HG02970 (cell line): ENCODE measurements around the gene SETMAR.
"Not testable (repeated sequence)": the region's sequence is repeated elsewhere in the genome, so short reads cannot be mapped to it uniquely, and the experiment has no call there.

Experiments used
- ATAC-seq: cut with Tn5 transposase; IDR thresholded peaks from one replicate; pipeline ENCODE4 v1.9.1; 2021; ENCODE audit warnings: mild to moderate bottlenecking, moderate library complexity, moderate number of reproducible peaks; ENCODE audit not compliant: unreplicated experiment, low FRiP score

Gene SETMAR

GRCh38 chr3:4303187-4304123 is at the start of gene SETMAR:
SETMAR (plus strand) TSS chr3:4303369; CDS start chr3:4303371, 2 bp downstream.
- ATAC-seq, result peak; percentile 99

GRCh38 chr3:4261406-4261805 is 41.8 kb upstream of the SETMAR start:
- no peak for ATAC-seq

- no peak for ATAC-seq
These were observed 39.1 kb upstream of the SETMAR start for GRCh38 chr3:4264040-4264439.

- ATAC-seq, result no peak
These were observed 32.4 kb upstream of the SETMAR start for GRCh38 chr3:4270720-4271119.

- no peak for ATAC-seq
These were observed 31.3 kb upstream of the SETMAR start for GRCh38 chr3:4271834-4272233.

GRCh38 chr3:4279516-4280105 is 23.6 kb upstream of the SETMAR start:
- no peak for ATAC-seq

- ATAC-seq, result no peak
These were observed 21.2 kb upstream of the SETMAR start for GRCh38 chr3:4281991-4282390.

GRCh38 chr3:4284865-4285264 is 18.3 kb upstream of the SETMAR start:
- no peak for ATAC-seq

- no peak for ATAC-seq
These were observed 14.1 kb upstream of the SETMAR start for GRCh38 chr3:4289044-4289443.

GRCh38 chr3:4290272-4290893 is 12.8 kb upstream of the SETMAR start:
- ATAC-seq, result no peak

- no peak for ATAC-seq
These were observed 10.9 kb upstream of the SETMAR start for GRCh38 chr3:4292301-4292700.

GRCh38 chr3:4294616-4295327 is 8.4 kb upstream of the SETMAR start:
- ATAC-seq, result no peak

GRCh38 chr3:4296454-4296853 is 6.7 kb upstream of the SETMAR start:
- not testable (repeated sequence) for ATAC-seq

GRCh38 chr3:4297486-4297885 is 5.7 kb upstream of the SETMAR start:
- no peak for ATAC-seq

GRCh38 chr3:4302747-4303146 is 422 bp upstream of the SETMAR start:
- ATAC-seq, result no peak

GRCh38 chr3:4305210-4305609 is 2.0 kb downstream of the SETMAR start:
- ATAC-seq, result not testable (repeated sequence)

GRCh38 chr3:4306091-4306490 is 2.9 kb downstream of the SETMAR start:
- ATAC-seq, result no peak

GRCh38 chr3:4306860-4307259 is 3.7 kb downstream of the SETMAR start:
- ATAC-seq, result no peak

- ATAC-seq, result no peak
These were observed 6.4 kb downstream of the SETMAR start for GRCh38 chr3:4309491-4310128.

- no peak for ATAC-seq
These were observed 7.8 kb downstream of the SETMAR start for GRCh38 chr3:4310971-4311370.
